HAP-1 (cell line): ENCODE data around the gene BAZ1A.

Experiments used
- DNase-seq, 2 experiments: peaks; one replicate each; pipeline ENCODE4 v3.0.0-alpha.2; 2016 to 2020; ENCODE audit warnings: low spot score in 2 of 2
- H3K27me3 ChIP-seq: fragments of 250-450 bp; sonication (Bioruptor Pico); 2 replicates; pipeline ENCODE4 v1.5.1; 2020; ENCODE audit warnings: low read depth, mild to moderate bottlenecking, moderate library complexity
- H3K36me3 ChIP-seq: fragments of 250-450 bp; sonication (Bioruptor Pico); replicated peaks from 2 replicates; pipeline ENCODE4 v1.5.1; 2020; ENCODE audit warnings: mild to moderate bottlenecking
- H3K4me1 ChIP-seq: fragments of 250-450 bp; sonication (Bioruptor Pico); 2 replicates; pipeline ENCODE4 v1.5.1; 2020; ENCODE audit warnings: mild to moderate bottlenecking
- H3K4me3 ChIP-seq: fragments of 250-450 bp; sonication (Bioruptor Pico); 2 replicates; pipeline ENCODE4 v1.5.1; 2020; ENCODE audit warnings: mild to moderate bottlenecking, moderate library complexity
- H3K9me3 ChIP-seq: fragments of 250-450 bp; sonication (Bioruptor Pico); 2 replicates; pipeline ENCODE4 v1.5.1; 2020; ENCODE audit warnings: mild to moderate bottlenecking, moderate library complexity
- in situ Hi-C: fragments of 300-500 bp; cut with MboI; formaldehyde crosslinking; loops from 3 replicates; pipeline ENCODE4 v1.14.3; 2020; ENCODE audit warnings: low sequenced_read_pairs, inconsistent platforms, mixed read lengths

The BAZ1A gene

GRCh38 chr14:34875031-34875922 lies at the start of gene BAZ1A:
Gene BAZ1A, minus strand, starts transcription at chr14:34875360. Its CDS starts 756 bp downstream, at chr14:34874604.
- H3K9me3 ChIP-seq, result no peaks in the 10 kb centered on the region; the same call in 1 of the 2 replicates
- peak within 1 kb of the TSS; percentile 91 for H3K4me3 ChIP-seq
- peaks cover 16% of the 10 kb centered on the region for H3K36me3 ChIP-seq
- in situ Hi-C loops, result loop anchor here (10.0 kb wide), 1 partner anchor 250 kb away; the partner anchor contains the start of genes PPP2R3C and PRORP
- H3K27me3 ChIP-seq, result no peaks in the 10 kb centered on the region
- DNase-seq, result peak; percentile 81 to 98
- peaks cover 8% of the 10 kb centered on the region for H3K4me1 ChIP-seq

DNA sequence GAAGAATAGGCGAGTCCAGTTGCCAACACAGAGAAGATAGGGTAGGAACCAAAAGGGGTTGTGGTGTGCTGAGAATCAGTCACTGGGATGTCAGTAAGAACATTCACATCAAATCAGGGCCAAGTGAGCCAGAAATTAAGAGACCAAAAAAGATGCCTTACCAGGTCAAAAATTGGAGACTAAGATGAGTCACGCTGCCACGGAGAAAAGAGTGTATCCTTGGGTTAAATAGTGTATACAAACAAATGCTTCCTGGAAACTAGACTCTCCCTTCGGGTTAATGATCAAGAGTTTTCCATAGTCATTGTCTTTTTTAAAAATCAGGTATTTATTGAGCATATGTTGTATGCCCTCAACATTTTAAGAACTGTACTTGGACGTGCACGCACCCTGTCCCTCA lies 45.2 kb upstream of the BAZ1A start:
- H3K9me3 ChIP-seq, result no peaks in the 10 kb centered on the region
- in situ Hi-C loops, result no loop called here
- DNase-seq, result no peak
- H3K27me3 ChIP-seq, result no peaks in the 10 kb centered on the region
- no peak overlapping the region for H3K4me3 ChIP-seq
- no peaks in the 10 kb centered on the region for H3K36me3 ChIP-seq
- H3K4me1 ChIP-seq, result no peaks in the 10 kb centered on the region

GRCh38 chr14:34913619-34914018 lies 38.5 kb upstream of the BAZ1A start:
- H3K4me3 ChIP-seq, result no peak overlapping the region
- H3K9me3 ChIP-seq, result no peaks in the 10 kb centered on the region
- in situ Hi-C loops, result no loop called here
- no peaks in the 10 kb centered on the region for H3K27me3 ChIP-seq
- no peaks in the 10 kb centered on the region for H3K36me3 ChIP-seq
- no peak for DNase-seq
- H3K4me1 ChIP-seq, result peaks cover 5% of the 10 kb centered on the region

- no peak for DNase-seq
These were observed 37.8 kb upstream of the BAZ1A start for GRCh38 chr14:34912966-34913365.

GRCh38 chr14:34912182-34912581 lies 37.0 kb upstream of the BAZ1A start:
- in situ Hi-C loops, result no loop called here
- DNase-seq, result no peak

More at GRCh38 chr14:34912966-34913365, 37.8 kb upstream of the BAZ1A start:
- H3K36me3 ChIP-seq, result no peaks in the 10 kb centered on the region
- no peak overlapping the region for H3K4me3 ChIP-seq
- peaks cover 5% of the 10 kb centered on the region for H3K4me1 ChIP-seq
- in situ Hi-C loops, result no loop called here
- H3K27me3 ChIP-seq, result no peaks in the 10 kb centered on the region
- H3K9me3 ChIP-seq, result no peaks in the 10 kb centered on the region

GRCh38 chr14:34911209-34912150 lies 36.3 kb upstream of the BAZ1A start:
- DNase-seq, result peak in 1 of 2 experiments; percentile 22
- in situ Hi-C loops, result no loop called here
- H3K27me3 ChIP-seq, result no peaks in the 10 kb centered on the region
- no peak overlapping the region for H3K4me3 ChIP-seq
- H3K4me1 ChIP-seq, result peaks cover 5% of the 10 kb centered on the region
- H3K36me3 ChIP-seq, result no peaks in the 10 kb centered on the region
- H3K9me3 ChIP-seq, result no peaks in the 10 kb centered on the region

More at GRCh38 chr14:34912182-34912581, 37.0 kb upstream of the BAZ1A start:
- Histone ChIP-seq H3K4me1 (peaks cover 5% of the 10 kb centered on the region), H3K4me3 (no peak overlapping the region), H3K9me3 (no peaks in the 10 kb centered on the region), H3K36me3 (no peaks in the 10 kb centered on the region), H3K27me3 (no peaks in the 10 kb centered on the region)

DNA sequence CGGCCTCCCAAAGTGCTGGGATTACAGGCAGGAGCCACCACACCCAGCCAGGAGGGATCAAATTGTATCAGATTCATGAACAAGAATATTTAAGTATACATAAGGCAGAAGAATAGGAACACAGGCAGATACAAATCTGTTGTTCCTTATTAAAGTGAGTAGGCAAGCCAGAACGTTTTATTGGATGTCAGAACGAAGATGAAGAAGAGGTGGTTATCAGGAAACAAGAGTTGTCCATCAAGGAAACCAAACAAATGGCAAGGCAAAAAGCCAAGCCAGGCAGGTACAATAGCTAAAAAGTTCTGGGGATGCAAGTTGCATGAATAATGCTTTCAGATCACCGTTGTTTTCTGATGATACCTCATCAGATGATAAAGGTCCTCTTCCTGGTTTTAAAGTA lies 31.1 kb upstream of the BAZ1A start:
- no peaks in the 10 kb centered on the region for H3K36me3 ChIP-seq
- no peaks in the 10 kb centered on the region for H3K9me3 ChIP-seq
- no peaks in the 10 kb centered on the region for H3K4me1 ChIP-seq
- in situ Hi-C loops, result no loop called here
- no peak overlapping the region for H3K4me3 ChIP-seq
- no peak for DNase-seq
- H3K27me3 ChIP-seq, result no peaks in the 10 kb centered on the region

GRCh38 chr14:34895277-34895676 lies 20.1 kb upstream of the BAZ1A start:
- Histone ChIP-seq H3K36me3 (no peaks in the 10 kb centered on the region), H3K27me3 (no peaks in the 10 kb centered on the region), H3K4me3 (no peak overlapping the region), H3K4me1 (peaks cover 10% of the 10 kb centered on the region), H3K9me3 (no peaks in the 10 kb centered on the region)
- peak in 1 of 2 experiments; percentile 52 for DNase-seq
- in situ Hi-C loops, result no loop called here

DNA sequence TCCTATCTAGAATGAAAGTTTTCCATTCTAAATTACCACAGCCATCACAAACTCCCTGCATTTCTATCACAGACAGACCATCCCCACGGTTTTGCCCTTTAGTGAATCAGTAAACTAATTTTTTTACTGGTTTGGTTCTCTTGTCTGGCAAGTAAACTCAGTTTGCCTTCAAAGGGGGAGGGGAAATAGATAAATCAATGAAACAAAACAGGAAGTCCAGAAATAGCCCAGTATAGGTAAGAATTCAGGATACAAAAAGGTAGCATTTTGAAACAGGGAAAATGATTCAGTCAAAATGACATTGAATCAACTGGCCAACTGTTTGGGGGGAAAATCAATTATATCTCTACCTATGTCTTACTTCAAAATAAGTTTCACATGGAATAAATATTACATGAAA lies 15.8 kb upstream of the BAZ1A start:
- in situ Hi-C loops, result no loop called here
- H3K9me3 ChIP-seq, result no peaks in the 10 kb centered on the region
- peaks cover 10% of the 10 kb centered on the region for H3K4me1 ChIP-seq
- H3K4me3 ChIP-seq, result no peak overlapping the region
- no peaks in the 10 kb centered on the region for H3K27me3 ChIP-seq
- DNase-seq, result no peak
- no peaks in the 10 kb centered on the region for H3K36me3 ChIP-seq

- Histone ChIP-seq H3K36me3 (no peaks in the 10 kb centered on the region), H3K27me3 (no peaks in the 10 kb centered on the region), H3K4me3 (no peak overlapping the region), H3K4me1 (no peaks in the 10 kb centered on the region), H3K9me3 (no peaks in the 10 kb centered on the region)
- DNase-seq, result no peak
- in situ Hi-C loops, result no loop called here
These were observed 13.0 kb upstream of the BAZ1A start for GRCh38 chr14:34888186-34888585.

- Histone ChIP-seq H3K4me1 (no peaks in the 10 kb centered on the region), H3K9me3 (no peaks in the 10 kb centered on the region), H3K36me3 (no peaks in the 10 kb centered on the region), H3K4me3 (no peak overlapping the region), H3K27me3 (no peaks in the 10 kb centered on the region)
- in situ Hi-C loops, result no loop called here
- no peak for DNase-seq
These were observed 8.8 kb upstream of the BAZ1A start for GRCh38 chr14:34883954-34884353.

GRCh38 chr14:34874386-34875030 lies 652 bp downstream of the BAZ1A start:
- Histone ChIP-seq H3K9me3 (no peaks in the 10 kb centered on the region; the same call in 1 of the 2 replicates), H3K4me1 (peaks cover 8% of the 10 kb centered on the region), H3K4me3 (peak overlapping the region; percentile 91), H3K27me3 (no peaks in the 10 kb centered on the region), H3K36me3 (peaks cover 23% of the 10 kb centered on the region)
- DNase-seq, result peak; percentile 19 to 61
- in situ Hi-C loops, result loop anchor here (10.0 kb wide), 1 partner anchor 250 kb away; the partner anchor contains the start of genes PPP2R3C and PRORP
